LNCaP clone FGC (cell line): ENCODE data around the gene STK40.

Experiments used
- DNase-seq: peaks from one replicate; pipeline ENCODE4 v3.0.0-alpha.2; 2011; ENCODE audit warnings: low read depth
- H3K4me3 ChIP-seq: 2 replicates; pipeline ENCODE4 v1.5.1; 2011; ENCODE audit warnings: mild to moderate bottlenecking, low read depth, low read length, control low read depth
- TF ChIP-seq, protein P1 (sequence below): IDR thresholded peaks from 2 replicates; pipeline ENCODE4 v1.5.1; 2012; ENCODE audit warnings: mild to moderate bottlenecking; ENCODE audit not compliant: control insufficient read depth, insufficient read depth; ENCODE audit errors: extremely low read depth

The STK40 gene

GRCh38 chr1:36384542-36385409 lies 948 bp downstream of the STK40 start:
- TF ChIP-seq, protein P1, sequence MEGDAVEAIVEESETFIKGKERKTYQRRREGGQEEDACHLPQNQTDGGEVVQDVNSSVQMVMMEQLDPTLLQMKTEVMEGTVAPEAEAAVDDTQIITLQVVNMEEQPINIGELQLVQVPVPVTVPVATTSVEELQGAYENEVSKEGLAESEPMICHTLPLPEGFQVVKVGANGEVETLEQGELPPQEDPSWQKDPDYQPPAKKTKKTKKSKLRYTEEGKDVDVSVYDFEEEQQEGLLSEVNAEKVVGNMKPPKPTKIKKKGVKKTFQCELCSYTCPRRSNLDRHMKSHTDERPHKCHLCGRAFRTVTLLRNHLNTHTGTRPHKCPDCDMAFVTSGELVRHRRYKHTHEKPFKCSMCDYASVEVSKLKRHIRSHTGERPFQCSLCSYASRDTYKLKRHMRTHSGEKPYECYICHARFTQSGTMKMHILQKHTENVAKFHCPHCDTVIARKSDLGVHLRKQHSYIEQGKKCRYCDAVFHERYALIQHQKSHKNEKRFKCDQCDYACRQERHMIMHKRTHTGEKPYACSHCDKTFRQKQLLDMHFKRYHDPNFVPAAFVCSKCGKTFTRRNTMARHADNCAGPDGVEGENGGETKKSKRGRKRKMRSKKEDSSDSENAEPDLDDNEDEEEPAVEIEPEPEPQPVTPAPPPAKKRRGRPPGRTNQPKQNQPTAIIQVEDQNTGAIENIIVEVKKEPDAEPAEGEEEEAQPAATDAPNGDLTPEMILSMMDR = no peak
- peak; percentile 85 for DNase-seq
- peak overlapping the region; percentile 94 for H3K4me3 ChIP-seq

DNA sequence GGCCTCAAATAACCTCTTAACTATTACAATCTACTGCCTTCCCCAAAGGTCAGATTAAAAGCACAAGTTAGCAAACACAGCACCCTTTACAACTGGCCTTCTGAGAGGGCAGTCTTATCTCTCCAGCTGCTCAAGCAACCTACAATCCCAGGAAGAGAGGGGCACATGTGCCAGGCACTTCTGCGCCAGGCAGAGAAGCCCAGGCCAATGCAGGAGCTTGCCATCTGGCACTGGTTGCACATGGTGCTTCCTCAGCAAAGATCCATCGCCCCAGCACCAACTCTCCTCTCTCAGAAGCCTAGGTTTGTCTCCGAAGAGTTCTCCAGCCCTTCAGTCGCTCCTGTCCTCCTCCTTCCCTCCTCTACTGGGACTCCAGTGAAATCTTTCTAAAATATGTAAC lies 2.5 kb downstream of the STK40 start:
- TF ChIP-seq, protein P1 = no peak
- H3K4me3 ChIP-seq = no peak overlapping the region
- no peak for DNase-seq

DNA sequence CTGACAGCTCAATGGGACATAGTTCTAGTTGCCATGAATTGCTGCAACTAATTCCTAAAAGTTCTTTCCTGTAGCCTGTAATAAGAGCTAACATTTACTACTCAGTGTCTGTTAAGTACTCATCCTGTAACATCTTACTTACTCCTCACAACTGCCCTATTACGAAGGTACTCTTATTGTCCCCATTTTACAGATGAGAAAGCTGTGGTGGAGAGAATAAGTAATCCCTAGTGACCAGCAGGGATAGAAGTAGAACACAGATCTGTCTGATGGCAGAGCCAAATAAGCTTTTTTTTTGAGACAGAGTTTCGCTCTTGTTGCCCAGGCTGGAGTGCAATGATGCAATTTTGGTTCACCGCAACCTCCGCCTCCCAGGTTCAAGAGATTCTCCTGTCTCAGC lies 3.1 kb downstream of the STK40 start:
- DNase-seq = no peak
- TF ChIP-seq, protein P1 = no peak
- H3K4me3 ChIP-seq = no peak overlapping the region

GRCh38 chr1:36382231-36382630 lies 3.5 kb downstream of the STK40 start:
- DNase-seq = no peak
- no peak overlapping the region for H3K4me3 ChIP-seq
- TF ChIP-seq, protein P1 = no peak

- DNase-seq = no peak
- TF ChIP-seq, protein P1 = no peak
- no peak overlapping the region for H3K4me3 ChIP-seq
Measured at GRCh38 chr1:36381405-36381804, 4.3 kb downstream of the STK40 start.

GRCh38 chr1:36380782-36381181 lies 4.9 kb downstream of the STK40 start:
- TF ChIP-seq, protein P1 = no peak
- no peak overlapping the region for H3K4me3 ChIP-seq
- no peak for DNase-seq
